ENCODE data around the gene FBXW8. TPM values are rescaled to one million over a fixed set of nuclear protein-coding genes. Genes with fewer than 3 reads are reported as not detected.

The FBXW8 gene
- total RNA-seq, 1 experiment from 2014 or later = 10.3 TPM

GRCh38 chr12:117069926-117070900 lies 159.5 kb downstream of the FBXW8 start:
- Histone ChIP-seq H3K36me3 (no peaks in the 10 kb centered on the region), H3K27ac (no peak overlapping the region), H3K4me1 (replicated peaks) (no peaks in the 10 kb centered on the region), H3K9me3 (replicated peaks) (no peaks in the 10 kb centered on the region), H3K4me3 (no peak overlapping the region), H3K27me3 (replicated peaks) (no peaks in the 10 kb centered on the region)
- DNase-seq (ENCODE audit: low read depth in 1 of 2, low spot score in 2 of 2) = no peak

DNA sequence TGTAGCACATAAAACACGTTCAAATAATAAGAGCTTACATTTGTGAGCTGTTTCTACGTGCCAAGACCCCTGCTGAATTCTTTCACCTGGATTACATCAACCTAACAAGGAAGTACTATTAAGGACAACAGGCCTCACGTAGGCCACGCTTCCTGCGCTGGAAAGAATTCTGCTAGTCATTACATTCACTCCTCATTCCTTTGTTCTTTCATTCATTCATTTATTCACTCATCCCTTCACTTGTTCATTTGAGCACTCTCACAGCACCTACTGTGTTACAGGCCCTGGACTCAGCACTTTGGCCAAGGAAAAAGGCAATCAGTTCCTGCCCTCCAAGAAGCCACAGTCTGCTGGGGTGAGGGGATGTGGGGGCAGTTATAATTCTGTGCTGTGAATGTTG lies 160.3 kb downstream of the FBXW8 start:
- Histone ChIP-seq H3K4me3 (no peak overlapping the region), H3K27ac (no peak overlapping the region), H3K9me3 (replicated peaks) (no peaks in the 10 kb centered on the region), H3K4me1 (replicated peaks) (no peaks in the 10 kb centered on the region), H3K27me3 (replicated peaks) (no peaks in the 10 kb centered on the region), H3K36me3 (no peaks in the 10 kb centered on the region)
- DNase-seq (ENCODE audit: low read depth in 1 of 2, low spot score in 2 of 2) = no peak

- Histone ChIP-seq H3K27me3 (replicated peaks) (no peaks in the 10 kb centered on the region), H3K4me1 (replicated peaks) (no peaks in the 10 kb centered on the region), H3K9me3 (replicated peaks) (no peaks in the 10 kb centered on the region), H3K36me3 (no peaks in the 10 kb centered on the region), H3K4me3 (no peak overlapping the region), H3K27ac (no peak overlapping the region)
- no peak for DNase-seq (ENCODE audit: low read depth in 1 of 2, low spot score in 2 of 2)
Measured at GRCh38 chr12:117072106-117072505, 161.4 kb downstream of the FBXW8 start.

DNA sequence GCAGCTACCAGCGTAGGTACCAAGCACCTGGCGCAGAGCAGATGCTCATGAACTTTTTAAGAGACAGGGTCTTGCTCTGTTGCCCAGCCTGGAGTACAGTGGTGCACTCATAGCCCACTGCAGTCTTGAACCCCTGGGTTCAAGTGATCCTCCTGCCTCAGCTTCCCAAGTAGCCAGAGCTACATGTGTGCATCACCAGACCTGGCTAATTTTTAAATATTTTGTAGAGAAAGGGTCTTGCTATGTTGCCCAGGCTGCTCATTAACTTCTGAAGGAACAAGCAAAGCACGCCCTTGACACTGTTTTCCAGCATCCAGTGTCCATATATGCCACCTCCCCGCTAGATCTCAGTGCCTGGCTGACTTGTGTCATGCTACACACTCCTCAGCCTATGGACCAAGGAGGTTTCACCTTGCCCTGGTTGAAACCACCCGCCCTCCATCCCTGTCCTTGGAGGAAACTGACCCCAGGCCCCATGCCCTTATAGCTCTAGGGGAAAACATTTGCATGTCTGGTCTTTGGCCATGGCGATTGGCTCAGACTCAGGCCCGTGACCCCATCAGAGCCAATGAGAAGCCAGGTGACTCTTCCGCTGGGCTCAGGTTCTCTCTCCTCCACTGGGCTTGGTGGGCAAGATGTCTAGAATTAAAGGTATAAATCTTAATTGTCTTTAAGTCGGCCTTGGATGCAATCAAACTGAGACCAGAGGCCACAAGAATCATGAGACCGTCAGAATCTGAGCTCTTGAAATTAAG lies 162.2 kb downstream of the FBXW8 start:
- Histone ChIP-seq H3K4me3 (no peak overlapping the region), H3K27ac (no peak overlapping the region), H3K36me3 (no peaks in the 10 kb centered on the region), H3K27me3 (replicated peaks) (0 out of 2 replicates have a peak, but pooled peaks cover 4% of the 10 kb centered on the region), H3K4me1 (replicated peaks) (no peaks in the 10 kb centered on the region), H3K9me3 (replicated peaks) (no peaks in the 10 kb centered on the region)
- DNase-seq (ENCODE audit: low read depth in 1 of 2, low spot score in 2 of 2) = no peak

DNA sequence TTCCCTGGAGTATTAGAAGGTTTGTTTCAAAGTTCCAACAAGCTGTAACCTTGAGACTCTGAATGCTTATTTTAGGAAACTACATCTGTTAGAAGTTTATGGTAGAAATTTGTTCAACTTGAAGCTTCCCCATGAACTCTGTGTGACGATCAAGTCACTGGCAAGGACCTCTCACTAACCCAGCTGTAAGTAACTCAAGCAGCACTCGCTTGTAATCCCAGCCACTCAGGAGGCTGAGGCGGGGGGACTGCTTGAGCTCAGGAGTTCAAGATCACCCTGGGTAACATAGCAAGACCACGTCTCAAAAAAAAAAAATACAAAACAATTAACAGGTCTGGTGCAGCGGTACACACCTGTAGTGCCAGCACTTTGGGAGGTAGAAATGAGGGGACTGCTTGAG lies 162.9 kb downstream of the FBXW8 start:
- H3K4me3 ChIP-seq = no peak overlapping the region
- no peak overlapping the region for H3K27ac ChIP-seq
- H3K4me1 ChIP-seq (replicated peaks) = no peaks in the 10 kb centered on the region
- no peaks in the 10 kb centered on the region for H3K36me3 ChIP-seq
- DNase-seq (ENCODE audit: low read depth in 1 of 2, low spot score in 2 of 2) = no peak
- no peaks in the 10 kb centered on the region for H3K9me3 ChIP-seq (replicated peaks)
- 0 out of 2 replicates have a peak, but pooled peaks cover 4% of the 10 kb centered on the region for H3K27me3 ChIP-seq (replicated peaks)

DNA sequence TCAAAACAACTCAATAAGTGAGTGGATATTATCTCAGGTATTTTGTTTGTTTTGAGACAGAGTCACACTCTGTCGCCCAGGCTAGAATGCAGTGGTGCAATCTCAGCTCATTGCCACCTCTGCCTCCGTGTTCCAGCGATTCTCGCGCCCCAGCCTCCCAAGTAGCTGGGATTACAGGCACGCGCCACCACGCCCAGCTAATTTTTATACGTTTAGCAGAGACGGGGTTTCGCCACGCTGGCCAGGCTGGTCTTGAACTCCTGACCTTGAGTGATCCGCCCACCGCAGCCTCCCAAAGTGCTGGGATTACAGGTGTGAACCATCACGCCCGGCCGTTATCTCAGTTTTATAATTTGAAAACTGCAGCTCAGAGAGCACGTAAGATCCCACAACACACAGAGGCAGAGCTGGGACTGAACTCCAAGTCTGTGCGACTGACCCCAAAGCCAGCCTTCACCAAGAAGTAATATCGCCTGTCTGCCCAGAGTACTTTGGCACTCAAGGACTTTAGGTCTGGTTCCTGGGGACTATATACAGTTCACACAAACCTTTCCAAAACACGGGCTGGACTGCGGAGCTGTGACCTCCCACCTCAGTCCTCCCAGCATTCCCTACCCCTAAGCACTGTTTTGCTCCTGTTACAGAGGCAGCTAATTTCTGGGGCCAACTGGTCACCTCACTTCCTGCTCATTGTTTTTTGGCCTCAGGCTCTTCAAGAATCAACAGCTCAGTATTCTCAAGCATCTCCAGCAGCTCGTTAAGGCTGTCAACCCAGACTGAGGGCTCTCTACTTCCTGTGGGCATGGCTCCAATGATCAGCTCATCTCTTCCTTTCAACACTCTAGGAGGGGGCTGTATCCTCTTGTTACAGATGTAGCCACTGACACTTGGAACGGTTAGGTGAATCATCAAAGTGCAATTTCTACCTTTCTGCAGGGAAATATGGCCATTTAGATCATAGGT lies 165.9 kb downstream of the FBXW8 start:
- H3K27ac ChIP-seq = no peak overlapping the region
- no peaks in the 10 kb centered on the region for H3K4me1 ChIP-seq (replicated peaks)
- DNase-seq (ENCODE audit: low read depth in 1 of 2, low spot score in 2 of 2) = no peak
- H3K4me3 ChIP-seq = no peak overlapping the region
- peaks cover 9% of the 10 kb centered on the region; the same call in 1 of the 2 replicates for H3K27me3 ChIP-seq (replicated peaks)
- no peaks in the 10 kb centered on the region for H3K36me3 ChIP-seq
- no peaks in the 10 kb centered on the region for H3K9me3 ChIP-seq (replicated peaks)

DNA sequence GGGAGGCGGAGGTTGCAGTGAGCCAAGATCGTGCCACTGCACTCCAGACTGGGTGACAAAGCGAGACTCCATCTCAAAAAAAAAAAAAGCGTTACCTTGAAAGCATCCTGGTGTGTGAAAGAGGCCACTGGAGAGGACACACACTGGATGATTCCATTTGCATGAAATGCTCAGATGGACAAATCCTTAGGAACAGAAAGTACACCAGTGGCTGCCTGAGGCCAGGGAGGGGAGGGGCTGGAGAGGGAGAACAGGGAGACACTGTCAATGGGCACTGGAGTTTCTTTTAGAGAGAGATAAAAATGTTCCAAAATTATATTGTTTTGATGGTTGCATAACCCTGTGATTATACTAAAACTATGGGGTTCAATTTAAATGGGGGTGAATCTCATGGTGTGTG lies 168.7 kb downstream of the FBXW8 start:
- H3K27me3 ChIP-seq (replicated peaks) = peaks cover 9% of the 10 kb centered on the region; the same call in 1 of the 2 replicates
- H3K27ac ChIP-seq = no peak overlapping the region
- no peak overlapping the region for H3K4me3 ChIP-seq
- no peaks in the 10 kb centered on the region for H3K4me1 ChIP-seq (replicated peaks)
- H3K9me3 ChIP-seq (replicated peaks) = no peaks in the 10 kb centered on the region
- H3K36me3 ChIP-seq = no peaks in the 10 kb centered on the region
- DNase-seq (ENCODE audit: low read depth in 1 of 2, low spot score in 2 of 2) = no peak

GRCh38 chr12:117080661-117081144 lies 170.0 kb downstream of the FBXW8 start:
- Histone ChIP-seq H3K27me3 (replicated peaks) (peaks cover 9% of the 10 kb centered on the region; the same call in 1 of the 2 replicates), H3K36me3 (no peaks in the 10 kb centered on the region), H3K27ac (no peak overlapping the region), H3K4me1 (replicated peaks) (no peaks in the 10 kb centered on the region), H3K4me3 (no peak overlapping the region), H3K9me3 (replicated peaks) (no peaks in the 10 kb centered on the region)
- no peak for DNase-seq (ENCODE audit: low read depth in 1 of 2, low spot score in 2 of 2)

Other genes starting within 250 kb of the FBXW8 start
- 21.1 and 25.4 TPM in 2 replicates for gene SPRING1, start 172.9 kb upstream of the FBXW8 start, total RNA-seq (2014; rRNA removed; shearing (Covaris generic))
- 0.47 and 0.63 TPM in 2 replicates for gene RNFT2, start 172.6 kb upstream of the FBXW8 start, total RNA-seq (2014; rRNA removed; shearing (Covaris generic))
- not detected in 2 replicates for gene HRK, start 29.5 kb upstream of the FBXW8 start, total RNA-seq (2014; rRNA removed; shearing (Covaris generic))
- not detected in 2 replicates for gene TESC, start 188.5 kb downstream of the FBXW8 start, total RNA-seq (2014; rRNA removed; shearing (Covaris generic))